Measurements from ENCODE around the gene CCDC179.

CCDC179 gene

DNA sequence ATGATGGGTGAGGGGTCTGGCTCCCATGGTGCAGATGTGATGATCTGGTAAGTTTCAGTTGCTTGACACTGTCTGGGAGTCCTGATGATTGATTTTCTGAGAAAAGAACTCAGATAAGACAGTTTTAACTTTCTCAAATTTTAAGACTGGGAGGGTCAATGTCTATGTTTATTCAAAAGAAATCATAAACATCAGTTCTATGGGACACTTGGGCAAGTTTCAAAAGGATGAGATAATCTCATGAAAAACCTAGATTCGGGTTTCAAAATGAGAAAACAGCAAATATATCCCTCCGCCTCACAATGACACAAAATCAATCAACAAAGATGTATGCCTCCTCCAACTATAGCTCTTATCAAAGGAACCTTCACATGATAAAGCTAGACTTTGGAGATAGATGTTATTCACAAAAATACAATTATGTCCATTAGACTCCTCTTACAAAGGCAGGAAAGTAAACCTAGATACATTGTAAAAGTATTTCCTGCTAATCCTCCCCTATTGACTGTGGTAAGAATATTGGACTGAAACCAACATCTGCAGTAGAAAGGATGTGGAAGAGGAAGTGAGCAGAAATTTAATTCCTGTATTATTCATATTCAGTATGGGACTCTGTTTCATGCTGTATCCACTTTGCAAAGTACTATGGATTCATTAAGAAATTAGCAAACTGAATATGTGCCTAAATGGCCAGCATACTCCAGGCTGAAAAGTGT lies 52.3 kb downstream of the CCDC179 start:
- no peak for DNase-seq (ENCODE audit: low read depth in 2 of 2)

DNA sequence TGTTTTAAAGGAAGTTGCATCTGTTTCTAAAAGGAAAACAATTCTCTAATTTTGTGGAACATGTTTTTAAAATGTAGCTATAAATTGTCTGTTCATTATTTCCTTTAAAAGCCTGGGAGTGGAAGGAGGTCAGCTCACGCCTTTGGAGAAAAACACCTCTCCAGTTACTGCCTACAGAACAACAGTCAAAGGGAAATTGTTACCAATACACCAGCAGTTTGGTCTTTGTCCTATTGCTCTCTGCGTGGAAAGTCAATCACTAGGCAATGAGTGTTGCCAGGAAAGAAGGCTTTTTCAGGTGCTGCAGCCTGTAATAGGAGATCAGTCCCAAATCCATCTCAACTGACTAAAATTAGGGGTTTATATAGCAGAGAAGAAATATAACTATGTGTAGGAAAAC lies 52.9 kb downstream of the CCDC179 start:
- no peak for DNase-seq (ENCODE audit: low read depth in 2 of 2)

GRCh38 chr11:22802861-22803260 lies 57.4 kb downstream of the CCDC179 start:
- no peak for DNase-seq (ENCODE audit: low read depth in 2 of 2)

- DNase-seq (ENCODE audit: low read depth in 2 of 2): no peak
Measured at GRCh38 chr11:22800482-22800881, 59.8 kb downstream of the CCDC179 start.

DNA sequence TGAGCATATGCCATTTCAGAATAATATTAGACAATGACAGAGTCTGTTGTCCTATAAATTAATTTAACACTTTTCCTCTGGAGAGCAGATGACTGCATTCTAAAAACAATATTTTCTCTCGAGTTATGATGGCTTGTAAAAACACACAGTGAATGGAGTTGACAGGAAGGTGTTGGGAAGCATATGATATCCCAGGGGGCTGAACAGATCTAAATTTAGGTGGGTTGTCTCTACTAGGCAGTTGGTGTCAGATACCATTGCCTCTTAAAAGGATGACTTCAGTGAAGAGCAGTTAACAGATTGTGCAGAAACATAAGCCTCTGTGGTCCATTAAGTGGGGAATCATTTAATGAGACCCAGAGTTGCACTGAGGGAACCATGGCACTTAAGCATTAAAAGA lies 61.4 kb downstream of the CCDC179 start:
- DNase-seq (ENCODE audit: low read depth in 2 of 2): no peak

DNA sequence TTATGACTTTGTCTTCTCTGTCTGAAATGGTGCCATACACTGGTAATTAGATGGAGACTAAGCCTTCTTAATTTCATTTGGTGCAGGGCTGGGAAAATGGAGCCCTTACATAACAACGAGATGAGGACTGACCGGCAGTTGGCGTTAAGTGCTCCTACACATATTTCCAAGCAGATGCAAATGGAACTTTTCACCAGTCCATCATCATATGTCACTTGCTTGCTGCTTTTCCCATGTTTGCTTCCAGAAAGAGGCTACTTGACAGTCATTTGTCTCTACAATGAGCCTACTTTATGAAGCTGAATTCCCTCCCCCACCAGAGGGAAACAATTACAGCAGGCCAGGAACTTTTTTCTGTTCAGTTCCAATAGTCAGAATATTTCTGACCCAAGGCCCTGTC lies 63.2 kb downstream of the CCDC179 start:
- DNase-seq (ENCODE audit: low read depth in 2 of 2): no peak

All from stimulated activated CD4-positive, alpha-beta T cell treated with anti-CD3 and anti-CD28 coated beads, Interleukin-15, amount 100 ng/mL, for 48 hours (primary cell).